K562 (cell line): ENCODE measurements around the gene ZFYVE21. TPM values are rescaled to one million over a fixed set of nuclear protein-coding genes. Genes with fewer than 3 reads are reported as not detected.
A peak's percentile ranks its signal among the peaks of the same experiment; 100 is the strongest.

Source experiments
- ATAC-seq: fragments of 200-7000 bp; cut with Tn5 transposase; 3 replicates; pipeline ENCODE4 v1.9.1; 2020; ENCODE audit warnings: moderate library complexity
- BruUV-seq: library from RNA; stranded (reverse); fragments of 400-500 nt; replicated peaks from 2 replicates; lab custom pipeline; 2021; lab: Mats Ljungman, UMichigan
- CTCF ChIA-PET: fragments of 300-600 bp; formaldehyde crosslinking; extraction: SDS; loops from one replicate; lab custom pipeline; 2021; ENCODE audit warnings: low intra/inter-chr PET ratio; lab: Yijun Ruan, JAX
- POLR2A ChIA-PET: fragments of 300-600, 350-650 bp; sonication (Branson Sonifier 250); formaldehyde crosslinking; extraction: SDS; loops from one replicate; lab custom pipeline; 2021; ENCODE audit warnings: antibody characterized with exemption, inconsistent platforms; lab: Yijun Ruan, JAX
- DNase-seq, 4 experiments: peaks; one replicate each; pipeline versions ENCODE4 v3.0.0 to v3.0.0-alpha.2; 2011 to 2018; ENCODE audit warnings: low spot score in 3 of 4, mixed read lengths in 3 of 4; ENCODE audit errors: extremely low read depth in 1 of 4
- FAIRE-seq: peaks from 2 replicates; lab custom pipeline; 2011; peaks lifted over from hg19 to GRCh38; lab: Jason Lieb, UNC
- H2AFZ ChIP-seq: 2 replicates; pipeline ENCODE4 v1.6.0; 2011; ENCODE audit warnings: low read depth, low read length, control low read depth, inconsistent platforms
- H3K27ac ChIP-seq: fragments of 200-600 bp; 3 replicates; pipeline ENCODE4 v1.8.0; 2011; ENCODE audit warnings: low read depth, mild to moderate bottlenecking, control low read depth, inconsistent platforms, low read length, moderate library complexity, mixed read lengths; ENCODE audit errors: extremely low read depth
- H3K27me3 ChIP-seq, 2 experiments: fragments of 300-600 bp in 1 of 2; 2 replicates in 1 of 2; 3 replicates in 1 of 2; pipeline versions ENCODE4 v1.6.0 to v1.8.0; 2011; ENCODE audit warnings: inconsistent platforms in 2 of 2, low read length in 2 of 2, mild to moderate bottlenecking in 1 of 2, mixed read lengths in 1 of 2, moderate library complexity in 1 of 2; ENCODE audit not compliant: control insufficient read depth in 2 of 2, insufficient read depth in 2 of 2
- H3K36me3 ChIP-seq: fragments of 300-600 bp; 3 replicates; pipeline ENCODE4 v1.8.0; 2011; ENCODE audit warnings: mild to moderate bottlenecking, low read length, inconsistent platforms; ENCODE audit not compliant: control insufficient read depth, insufficient read depth
- H3K4me1 ChIP-seq, 2 experiments: fragments of 200-600 bp in 1 of 2; replicated peaks in 1 of 2; 2 replicates in 1 of 2; 3 replicates in 1 of 2; pipeline versions ENCODE4 v1.5.1 to v1.8.0; 2011; ENCODE audit warnings: inconsistent platforms in 2 of 2, low read length in 2 of 2, mild to moderate bottlenecking in 1 of 2, mixed read lengths in 1 of 2, moderate library complexity in 1 of 2; ENCODE audit not compliant: control insufficient read depth in 2 of 2, insufficient read depth in 2 of 2
- H3K4me2 ChIP-seq: 2 replicates; pipeline ENCODE4 v1.6.1; 2011; ENCODE audit warnings: low read length, control low read depth, inconsistent platforms, mixed read lengths; ENCODE audit not compliant: insufficient read depth
- H3K4me3 ChIP-seq: fragments of 200-600 bp; sonication (generic), shearing (Covaris generic); 2 replicates; pipeline ENCODE4 v1.5.1; 2016; ENCODE audit warnings: control low read depth, inconsistent platforms
- H3K79me2 ChIP-seq: fragments of 200-600 bp; 3 replicates; pipeline ENCODE4 v1.8.0; 2011; ENCODE audit warnings: low read length, inconsistent platforms; ENCODE audit not compliant: control insufficient read depth, insufficient read depth
- H3K9ac ChIP-seq, 2 experiments: 2 replicates each; pipeline versions ENCODE4 v1.6.0 to v1.6.1; 2011; ENCODE audit warnings: low read depth in 2 of 2, low read length in 2 of 2, control low read depth in 1 of 2, inconsistent platforms in 1 of 2, mild to moderate bottlenecking in 1 of 2, mixed read lengths in 1 of 2; ENCODE audit not compliant: insufficient read depth in 1 of 2
- H3K9me1 ChIP-seq: one replicate; pipeline ENCODE4 v1.6.0; 2011; ENCODE audit warnings: inconsistent platforms, mild to moderate bottlenecking, low read length, moderate library complexity; ENCODE audit not compliant: control insufficient read depth, insufficient read depth
- H3K9me3 ChIP-seq: replicated peaks from 2 replicates; pipeline ENCODE4 v1.5.1; 2011; ENCODE audit warnings: low read depth, low read length, inconsistent platforms; ENCODE audit not compliant: control insufficient read depth, insufficient read depth
- H4K20me1 ChIP-seq: replicated peaks from 2 replicates; pipeline ENCODE4 v1.6.1; 2011; ENCODE audit warnings: low read length, inconsistent platforms, mixed read lengths; ENCODE audit not compliant: control insufficient read depth, insufficient read depth
- BRD4 ChIP-seq: fragments of 200-600 bp; sonication (generic); IDR thresholded peaks from 2 replicates; pipeline ENCODE4 v1.6.1; 2017; ENCODE audit warnings: inconsistent platforms
- CTCF ChIP-seq, 3 experiments: IDR thresholded peaks in 2 of 3; conservative IDR thresholded peaks in 1 of 3; 2 replicates each; pipeline ENCODE4 v1.5.1; 2011 to 2012; ENCODE audit warnings: low read length in 3 of 3, mild to moderate bottlenecking in 3 of 3, control low read depth in 2 of 3, improper control_type of control experiment in 1 of 3, inconsistent platforms in 1 of 3, low read depth in 1 of 3, mixed read lengths in 1 of 3, moderate library complexity in 1 of 3; ENCODE audit not compliant: insufficient read depth in 2 of 3
- RAD21 ChIP-seq, 2 experiments: fragments of 250-450 bp in 1 of 2; fragments of 450-650 bp in 1 of 2; sonication (Bioruptor Pico) in 1 of 2; formaldehyde crosslinking in 1 of 2; IDR thresholded peaks in 1 of 2; conservative IDR thresholded peaks in 1 of 2; 2 replicates each; pipeline versions ENCODE4 v1.4.0 to v1.8.0; 2020 to 2022; ENCODE audit warnings: mild to moderate bottlenecking in 2 of 2, moderate library complexity in 1 of 2
- REST ChIP-seq, 2 experiments: fragments of 450-650 bp; formaldehyde crosslinking in 1 of 2; IDR thresholded peaks; 2 replicates each; pipeline versions ENCODE4 v1.4.0 to v1.6.1; 2014 to 2020; ENCODE audit warnings: mild to moderate bottlenecking in 2 of 2, borderline replicate concordance in 1 of 2, low read depth in 1 of 2
- TSC22D4 ChIP-seq: fragments of 450-650 bp; IDR thresholded peaks from 2 replicates; pipeline ENCODE4 v1.6.1; 2016; ENCODE audit warnings: missing genetic modification characterization, missing biosample characterization, control low read depth
- WGBS: fragments of 100-300 bp; shearing (Covaris generic); methylation state at CpG from one replicate; pipeline ENCODE4 v1.1.6; 2016; ENCODE audit warnings: low coverage, mixed read lengths; ENCODE audit not compliant: insufficient coverage; ENCODE audit errors: missing lambda C conversion rate; 5-methylcytosine and 5-hydroxymethylcytosine counted together
- in situ Hi-C: fragments of 300-500 bp; cut with MboI; formaldehyde crosslinking; loops from 4 replicates; pipeline ENCODE4 v1.15.0; 2018; ENCODE audit warnings: inconsistent platforms, mixed read lengths
- intact Hi-C: fragments of 100-400 bp; cut with micrococcal nuclease; formaldehyde crosslinking; loops from 2 replicates; pipeline ENCODE4 v1.14.2; 2022
- polyA plus RNA-seq, 8 experiments: library from polyadenylated mRNA; depleted of rRNA in 4 of 8; stranded (reverse) in 5 of 8; unstranded in 3 of 8; fragments of >200 nt; fragmentation: Nextera tagmentation in 2 of 8; fragmentation: Illumina TruSeq in 1 of 8; extraction: Ambion mirVana in 2 of 8; extraction: Trizol in 1 of 8; gene quantifications; 2 replicates each; pipeline versions ENCODE4 v1.2.1 to v1.2.3, GENCODE V29; 2011 to 2014; ENCODE audit warnings: inconsistent platforms in 1 of 8, missing spikeins in 1 of 8
- total RNA-seq, 7 experiments: library from RNA; depleted of rRNA in 6 of 7; stranded (reverse); fragments of >200 nt in 6 of 7; fragmentation: Illumina TruSeq in 2 of 7; extraction: Trizol in 2 of 7; gene quantifications; 2 replicates each; pipeline versions ENCODE4 v1.2.1 to v1.2.3, GENCODE V29; 2011 to 2021; ENCODE audit warnings: low replicate concordance in 1 of 7

Gene ZFYVE21
- total and polyA plus RNA-seq, 9 of the 15 experiments (the other 6 are each of a cell fraction or from before 2014, with no cell fraction given): 0.90 to 23.1 (median 15.6) TPM

- Histone ChIP-seq H2AFZ (no peak overlapping the region), H3K9me1 (no peaks in the 10 kb centered on the region), H3K27me3 (peaks cover 2 to 13% of the 10 kb centered on the region in 2 experiments; a peak in 3 of 5 replicates), H3K79me2 (no peaks in the 10 kb centered on the region), H3K9me3 (no peaks in the 10 kb centered on the region), H3K27ac (no peak overlapping the region), H4K20me1 (no peaks in the 10 kb centered on the region), H3K4me3 (no peak overlapping the region), H3K36me3 (no peaks in the 10 kb centered on the region), H3K4me2 (no peak overlapping the region), H3K9ac (no peak overlapping the region), H3K4me1 (no peaks in the 10 kb centered on the region; a peak in 3 of 5 replicates)
- FAIRE-seq (peak; percentile 65), ATAC-seq (no peak), DNase-seq (no peak)
- no peak for TF ChIP-seq BRD4
- peak in 1 of 3 experiments; percentile 43; a peak in 2 of 6 replicates for TF ChIP-seq CTCF (IDR thresholded peaks at IDR 0.05 in 2 of 3, conservative IDR thresholded peaks at IDR 0.05 in 1 of 3; ENCODE audit: insufficient read depth in 2 of 3, low read depth in 1 of 3, low read length in 3 of 3)
- peak; percentile 16; the same call in 1 of the 2 replicates for TF ChIP-seq REST (IDR thresholded peaks at IDR 0.05; ENCODE audit: borderline replicate concordance)
- no peak for TF ChIP-seq REST (CRISPR knock-in tag; IDR thresholded peaks at IDR 0.05; ENCODE audit: low read depth)
- TF ChIP-seq TSC22D4 (tag): no peak
- peak in 1 of 2 experiments; percentile 52; a peak in 2 of 4 replicates for TF ChIP-seq RAD21 (CRISPR knock-in tag; conservative IDR thresholded peaks at IDR 0.05 in 1 of 2, IDR thresholded peaks at IDR 0.05 in 1 of 2)
- ChIA-PET POLR2A (no interaction called here), CTCF (no interaction called here)
- 30% methylated on average over 5 of the region's 5 CpGs for WGBS
- no TSS peak for BruUV-seq
- in situ Hi-C loops (no loop called here), intact Hi-C loops (loop anchor here (2.0 kb wide), 1 partner anchor 177 kb away; no protein-coding TSS in a partner anchor)
Measured at GRCh38 chr14:103749860-103750259, 34.2 kb downstream of the ZFYVE21 start.
